ENCODE results near the gene ARPC5L.

Gene ARPC5L

GRCh38 chr9:124853605-124854143, 8.3 kb upstream of the ARPC5L start:
- no peak for DNase-seq (ENCODE audit: low read depth)
- no peak for TF ChIP-seq CTCF (IDR thresholded peaks at IDR 0.05; ENCODE audit: insufficient read depth, low read depth, low read length, missing control alignments)
- H3K4me3 ChIP-seq (ENCODE audit: low read depth, low read length), result peak overlapping the region; percentile 48; the same call in 1 of the 2 replicates

GRCh38 chr9:124854161-124854560, 7.8 kb upstream of the ARPC5L start:
- no peak overlapping the region for H3K4me3 ChIP-seq (ENCODE audit: low read depth, low read length)
- no peak for TF ChIP-seq CTCF (IDR thresholded peaks at IDR 0.05; ENCODE audit: insufficient read depth, low read depth, low read length, missing control alignments)
- DNase-seq (ENCODE audit: low read depth), result no peak

GRCh38 chr9:124854822-124855221, 7.1 kb upstream of the ARPC5L start:
- no peak overlapping the region for H3K4me3 ChIP-seq (ENCODE audit: low read depth, low read length)
- no peak for DNase-seq (ENCODE audit: low read depth)
- TF ChIP-seq CTCF (IDR thresholded peaks at IDR 0.05; ENCODE audit: insufficient read depth, low read depth, low read length, missing control alignments), result no peak

GRCh38 chr9:124855566-124855943, 6.4 kb upstream of the ARPC5L start:
- H3K4me3 ChIP-seq (ENCODE audit: low read depth, low read length), result no peak overlapping the region
- no peak for DNase-seq (ENCODE audit: low read depth)
- no peak for TF ChIP-seq CTCF (IDR thresholded peaks at IDR 0.05; ENCODE audit: insufficient read depth, low read depth, low read length, missing control alignments)

GRCh38 chr9:124855944-124856765, 5.8 kb upstream of the ARPC5L start:
- no peak overlapping the region for H3K4me3 ChIP-seq (ENCODE audit: low read depth, low read length)
- peak; percentile 27 for TF ChIP-seq CTCF (IDR thresholded peaks at IDR 0.05; ENCODE audit: insufficient read depth, low read depth, low read length, missing control alignments)
- peak; percentile 54 for DNase-seq (ENCODE audit: low read depth)

GRCh38 chr9:124857533-124858162, 4.3 kb upstream of the ARPC5L start:
- TF ChIP-seq CTCF (IDR thresholded peaks at IDR 0.05; ENCODE audit: insufficient read depth, low read depth, low read length, missing control alignments), result no peak
- no peak overlapping the region for H3K4me3 ChIP-seq (ENCODE audit: low read depth, low read length)
- no peak for DNase-seq (ENCODE audit: low read depth)
